AG09319 (cell line): ENCODE measurements around the gene C1orf116.
"Not testable (repeated sequence)": the region's sequence is repeated elsewhere in the genome, so short reads cannot be mapped to it uniquely, and the experiment has no call there.

Source experiments
- DNase-seq: peaks from one replicate; pipeline ENCODE4 v3.0.0-alpha.2; 2010; ENCODE audit warnings: low read depth; ENCODE audit errors: extremely low read depth
- CTCF ChIP-seq: IDR thresholded peaks from 2 replicates; pipeline ENCODE4 v1.5.1; 2011; ENCODE audit warnings: low read depth, mild to moderate bottlenecking, inconsistent platforms, low read length, moderate library complexity

Gene C1orf116

GRCh38 chr1:207048041-207048440, 15.5 kb upstream of the C1orf116 start:
- no peak for TF ChIP-seq CTCF
- DNase-seq = no peak

- DNase-seq = no peak
- no peak for TF ChIP-seq CTCF
These were observed 14.9 kb upstream of the C1orf116 start for GRCh38 chr1:207047505-207047904.

GRCh38 chr1:207045453-207045852, 12.9 kb upstream of the C1orf116 start:
- no peak for DNase-seq
- TF ChIP-seq CTCF = no peak

GRCh38 chr1:207041397-207041796, 8.8 kb upstream of the C1orf116 start:
- DNase-seq = not testable (repeated sequence)

GRCh38 chr1:207040181-207040533, 7.6 kb upstream of the C1orf116 start:
- no peak for TF ChIP-seq CTCF
- DNase-seq = no peak

- TF ChIP-seq CTCF = no peak
- DNase-seq = no peak
These were observed 7.0 kb upstream of the C1orf116 start for GRCh38 chr1:207039380-207040180.

- no peak for DNase-seq
- no peak for TF ChIP-seq CTCF
These were observed 4.3 kb upstream of the C1orf116 start for GRCh38 chr1:207036865-207037264.
